Rectal smooth muscle tissue (tissue), 1 donor: ENCODE data around the gene RASSF10.

ENCODE experiments used
- H3K27ac ChIP-seq: one replicate; pipeline ENCODE4 v1.7.0; 2013; ENCODE audit warnings: low read depth, low read length, inconsistent platforms
- H3K27me3 ChIP-seq: one replicate; pipeline ENCODE4 v1.7.0; 2013; ENCODE audit warnings: low read length; ENCODE audit not compliant: control insufficient read depth, insufficient read depth
- H3K36me3 ChIP-seq: one replicate; pipeline ENCODE4 v1.7.0; 2013; ENCODE audit warnings: low read length; ENCODE audit not compliant: control insufficient read depth, insufficient read depth
- H3K4me1 ChIP-seq: one replicate; pipeline ENCODE4 v1.7.0; 2013; ENCODE audit warnings: low read length; ENCODE audit not compliant: control insufficient read depth, insufficient read depth
- H3K4me3 ChIP-seq: one replicate; pipeline ENCODE4 v1.7.0; 2013; ENCODE audit warnings: low read length
- H3K9ac ChIP-seq: one replicate; pipeline ENCODE4 v1.7.0; 2013; ENCODE audit warnings: low read length

RASSF10 gene

GRCh38 chr11:13012056-13012661 is 3.0 kb downstream of the RASSF10 start:
- H3K27ac ChIP-seq = no peak overlapping the region
- H3K9ac ChIP-seq = no peak overlapping the region
- H3K27me3 ChIP-seq = peaks cover 20% of the 10 kb centered on the region
- H3K36me3 ChIP-seq = no peaks in the 10 kb centered on the region
- no peak overlapping the region for H3K4me3 ChIP-seq
- no peaks in the 10 kb centered on the region for H3K4me1 ChIP-seq

GRCh38 chr11:13013054-13013488 is 4.0 kb downstream of the RASSF10 start:
- no peaks in the 10 kb centered on the region for H3K4me1 ChIP-seq
- H3K27ac ChIP-seq = no peak overlapping the region
- H3K36me3 ChIP-seq = no peaks in the 10 kb centered on the region
- no peak overlapping the region for H3K4me3 ChIP-seq
- H3K27me3 ChIP-seq = peaks cover 17% of the 10 kb centered on the region
- H3K9ac ChIP-seq = no peak overlapping the region

- H3K4me1 ChIP-seq = no peaks in the 10 kb centered on the region
- H3K4me3 ChIP-seq = no peak overlapping the region
- H3K27me3 ChIP-seq = peaks cover 2% of the 10 kb centered on the region
- no peaks in the 10 kb centered on the region for H3K36me3 ChIP-seq
- no peak overlapping the region for H3K9ac ChIP-seq
- no peak overlapping the region for H3K27ac ChIP-seq
These were observed 6.6 kb downstream of the RASSF10 start for GRCh38 chr11:13015753-13016152.

GRCh38 chr11:13016415-13016814 is 7.3 kb downstream of the RASSF10 start:
- Histone ChIP-seq H3K36me3 (no peaks in the 10 kb centered on the region), H3K4me3 (no peak overlapping the region), H3K27ac (no peak overlapping the region), H3K9ac (no peak overlapping the region), H3K27me3 (peaks cover 2% of the 10 kb centered on the region), H3K4me1 (no peaks in the 10 kb centered on the region)

- H3K27me3 ChIP-seq = no peaks in the 10 kb centered on the region
- no peak overlapping the region for H3K27ac ChIP-seq
- H3K4me1 ChIP-seq = no peaks in the 10 kb centered on the region
- H3K9ac ChIP-seq = no peak overlapping the region
- H3K4me3 ChIP-seq = no peak overlapping the region
- no peaks in the 10 kb centered on the region for H3K36me3 ChIP-seq
These were observed 10.2 kb downstream of the RASSF10 start for GRCh38 chr11:13019313-13019712.

GRCh38 chr11:13023423-13023822 is 14.3 kb downstream of the RASSF10 start:
- Histone ChIP-seq H3K4me3 (no peak overlapping the region), H3K9ac (no peak overlapping the region), H3K36me3 (no peaks in the 10 kb centered on the region), H3K27me3 (no peaks in the 10 kb centered on the region), H3K4me1 (no peaks in the 10 kb centered on the region), H3K27ac (no peak overlapping the region)

GRCh38 chr11:13026722-13027121 is 17.6 kb downstream of the RASSF10 start:
- H3K9ac ChIP-seq = no peak overlapping the region
- no peaks in the 10 kb centered on the region for H3K27me3 ChIP-seq
- no peaks in the 10 kb centered on the region for H3K36me3 ChIP-seq
- H3K4me3 ChIP-seq = no peak overlapping the region
- no peak overlapping the region for H3K27ac ChIP-seq
- H3K4me1 ChIP-seq = no peaks in the 10 kb centered on the region

- no peak overlapping the region for H3K4me3 ChIP-seq
- H3K4me1 ChIP-seq = no peaks in the 10 kb centered on the region
- no peak overlapping the region for H3K27ac ChIP-seq
- H3K9ac ChIP-seq = no peak overlapping the region
- H3K36me3 ChIP-seq = no peaks in the 10 kb centered on the region
- H3K27me3 ChIP-seq = no peaks in the 10 kb centered on the region
These were observed 19.2 kb downstream of the RASSF10 start for GRCh38 chr11:13028322-13028721.

GRCh38 chr11:13029872-13030271 is 20.8 kb downstream of the RASSF10 start:
- Histone ChIP-seq H3K36me3 (no peaks in the 10 kb centered on the region), H3K27me3 (no peaks in the 10 kb centered on the region), H3K4me3 (no peak overlapping the region), H3K27ac (no peak overlapping the region), H3K4me1 (no peaks in the 10 kb centered on the region), H3K9ac (no peak overlapping the region)

- Histone ChIP-seq H3K4me3 (no peak overlapping the region), H3K27ac (no peak overlapping the region), H3K9ac (no peak overlapping the region), H3K4me1 (no peaks in the 10 kb centered on the region), H3K27me3 (no peaks in the 10 kb centered on the region), H3K36me3 (no peaks in the 10 kb centered on the region)
These were observed 21.7 kb downstream of the RASSF10 start for GRCh38 chr11:13030857-13031256.

- H3K27me3 ChIP-seq = no peaks in the 10 kb centered on the region
- H3K4me3 ChIP-seq = no peak overlapping the region
- no peaks in the 10 kb centered on the region for H3K4me1 ChIP-seq
- H3K27ac ChIP-seq = no peak overlapping the region
- H3K36me3 ChIP-seq = no peaks in the 10 kb centered on the region
- no peak overlapping the region for H3K9ac ChIP-seq
These were observed 22.2 kb downstream of the RASSF10 start for GRCh38 chr11:13031349-13031748.

GRCh38 chr11:13033760-13034533 is 24.8 kb downstream of the RASSF10 start:
- Histone ChIP-seq H3K36me3 (no peaks in the 10 kb centered on the region), H3K27me3 (no peaks in the 10 kb centered on the region), H3K4me1 (no peaks in the 10 kb centered on the region), H3K27ac (no peak overlapping the region), H3K9ac (no peak overlapping the region), H3K4me3 (no peak overlapping the region)

GRCh38 chr11:13035711-13036110 is 26.6 kb downstream of the RASSF10 start:
- H3K4me1 ChIP-seq = no peaks in the 10 kb centered on the region
- H3K9ac ChIP-seq = no peak overlapping the region
- no peak overlapping the region for H3K27ac ChIP-seq
- no peak overlapping the region for H3K4me3 ChIP-seq
- H3K36me3 ChIP-seq = no peaks in the 10 kb centered on the region
- H3K27me3 ChIP-seq = no peaks in the 10 kb centered on the region
